Measurements from ENCODE around the gene NIPSNAP3A.
"Not testable (repeated sequence)": the region's sequence is repeated elsewhere in the genome, so short reads cannot be mapped to it uniquely, and the experiment has no call there.

NIPSNAP3A gene

DNA sequence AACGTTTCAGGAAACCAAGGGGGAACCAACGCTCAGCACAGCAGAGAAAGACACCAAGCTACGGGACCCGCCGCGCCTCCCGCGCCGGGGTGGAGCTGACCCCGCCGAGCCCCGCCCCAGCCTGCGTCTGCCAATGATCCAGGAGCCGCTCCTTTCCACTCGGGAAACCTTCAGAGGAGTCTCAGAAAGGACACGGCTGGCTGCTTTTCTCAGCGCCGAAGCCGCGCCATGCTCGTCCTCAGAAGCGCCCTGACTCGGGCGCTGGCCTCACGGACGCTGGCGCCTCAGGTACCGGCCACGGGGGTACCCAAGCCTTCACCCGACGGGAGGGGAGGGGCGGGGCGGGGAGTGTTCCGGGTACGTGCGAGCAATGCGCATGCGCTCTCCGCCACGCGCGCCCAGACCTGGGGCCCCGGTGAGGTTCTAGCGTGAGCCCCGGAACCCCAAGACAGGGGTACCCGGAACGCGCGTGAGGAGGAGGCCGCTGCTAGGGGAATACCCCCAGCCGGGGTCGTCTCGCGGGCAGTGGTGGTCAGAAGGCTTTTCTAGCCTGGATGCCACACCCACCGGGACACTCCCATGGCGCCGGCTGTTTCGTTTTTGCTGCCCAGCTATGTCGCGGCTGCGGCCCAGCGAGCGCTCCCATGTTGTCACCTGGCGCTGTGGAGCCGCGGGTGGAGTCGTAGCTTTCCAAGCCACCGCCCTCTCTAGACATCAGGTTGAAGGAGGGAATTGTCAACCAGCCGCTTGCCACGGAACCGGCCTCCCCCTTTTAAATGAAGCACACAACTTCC lies at the start of gene NIPSNAP3A:
NIPSNAP3A (plus strand) TSS at position 119 of the 794 bp plus-strand sequence; CDS start at position 229, 110 bp downstream.
- peak; percentile 86 for DNase-seq

- DNase-seq, result no peak
Measured at GRCh38 chr9:104700306-104700705, 47.2 kb upstream of the NIPSNAP3A start.

DNA sequence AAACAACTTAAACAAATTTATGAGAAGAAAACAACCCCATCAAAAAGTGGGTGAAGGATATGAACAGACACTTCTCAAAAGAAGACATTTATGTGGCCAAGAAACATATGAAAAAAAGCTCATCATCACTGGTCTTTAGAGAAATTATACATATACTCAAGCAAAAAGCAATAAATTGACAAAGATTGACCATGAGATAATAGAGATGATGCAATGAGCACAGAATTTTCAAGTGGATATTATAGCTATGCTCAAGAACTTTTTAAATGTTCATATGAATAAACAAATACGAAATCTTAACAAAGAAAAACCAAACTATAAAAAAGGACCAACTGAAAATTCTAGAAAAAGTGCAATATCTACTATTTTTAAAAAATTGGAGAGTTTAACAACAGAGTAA lies 38.7 kb upstream of the NIPSNAP3A start:
- not testable (repeated sequence) for DNase-seq

DNA sequence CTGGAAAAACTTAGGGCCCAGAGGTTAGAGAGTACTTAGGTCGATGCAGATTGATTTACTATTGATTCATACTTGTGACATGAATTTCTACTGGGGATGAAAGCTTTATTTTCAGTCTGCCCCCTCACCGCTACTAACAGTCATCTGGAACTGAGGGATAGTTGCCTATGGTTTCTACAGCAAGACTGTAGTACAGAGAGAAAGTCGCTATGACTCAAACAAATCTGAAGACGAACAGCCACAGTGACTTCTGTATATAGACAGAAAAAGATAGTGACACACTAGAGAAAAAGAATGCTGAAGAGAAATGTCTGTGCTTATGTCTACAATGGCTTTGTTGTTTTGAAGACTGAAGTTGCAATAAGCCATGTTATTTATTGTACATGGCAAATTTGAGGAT lies 35.9 kb upstream of the NIPSNAP3A start:
- no peak for DNase-seq

DNA sequence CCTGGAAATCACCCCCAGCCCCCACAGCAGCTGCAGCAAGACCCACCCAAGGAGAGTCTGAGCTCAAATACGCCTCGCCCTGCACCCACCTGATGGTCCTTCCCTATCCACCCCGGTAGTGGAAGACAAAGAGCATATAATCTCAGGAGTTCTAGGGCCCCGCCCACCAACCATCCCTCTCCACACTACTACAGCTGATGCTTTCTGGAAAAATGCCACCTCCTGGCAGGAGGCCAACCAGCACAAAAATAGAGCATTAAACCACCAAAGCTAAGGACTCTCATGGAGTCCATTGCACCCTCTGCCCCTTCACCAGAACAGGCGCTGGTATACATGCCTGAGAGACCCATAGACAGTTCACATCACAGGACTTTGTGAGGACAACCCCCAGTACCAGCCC lies 22.5 kb upstream of the NIPSNAP3A start:
- DNase-seq, result no peak

DNA sequence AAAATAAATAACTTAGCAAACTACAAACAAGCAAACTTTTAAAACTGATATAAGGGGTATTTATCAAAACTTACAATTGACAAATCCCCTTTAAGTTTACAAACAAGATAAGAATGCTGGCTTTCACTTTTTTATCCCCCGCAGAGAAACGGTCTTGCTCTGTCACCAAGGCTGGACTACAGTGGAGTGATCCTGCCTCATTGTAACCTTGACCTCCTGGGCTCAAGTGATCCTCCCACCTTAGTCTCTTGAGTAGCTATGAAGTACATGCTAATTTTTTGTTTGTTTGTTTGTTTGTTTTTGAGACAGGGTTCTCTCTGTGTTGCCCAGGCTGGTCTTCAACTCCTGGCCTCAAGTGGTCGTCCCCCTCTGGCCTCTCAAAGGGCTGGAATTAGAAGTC lies 9.0 kb upstream of the NIPSNAP3A start:
- no peak for DNase-seq

DNA sequence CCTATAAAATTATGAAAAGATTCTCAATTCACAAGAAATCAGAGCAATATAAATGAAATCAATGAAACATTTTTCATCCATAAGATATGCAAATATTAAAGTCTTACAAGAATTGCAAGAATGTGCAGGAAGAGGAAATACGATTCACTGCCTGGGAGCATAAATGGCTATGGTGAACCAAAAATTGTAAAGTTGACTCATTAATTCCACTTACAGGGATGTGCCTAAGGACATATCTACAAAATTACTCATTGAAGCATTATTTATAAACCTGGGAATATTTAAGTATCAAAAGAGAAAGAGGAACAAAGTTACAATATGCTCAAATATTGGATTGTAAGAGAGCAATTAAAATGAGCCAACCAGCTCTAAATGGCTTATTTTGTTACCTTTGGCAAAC lies 6.9 kb upstream of the NIPSNAP3A start:
- no peak for DNase-seq

DNA sequence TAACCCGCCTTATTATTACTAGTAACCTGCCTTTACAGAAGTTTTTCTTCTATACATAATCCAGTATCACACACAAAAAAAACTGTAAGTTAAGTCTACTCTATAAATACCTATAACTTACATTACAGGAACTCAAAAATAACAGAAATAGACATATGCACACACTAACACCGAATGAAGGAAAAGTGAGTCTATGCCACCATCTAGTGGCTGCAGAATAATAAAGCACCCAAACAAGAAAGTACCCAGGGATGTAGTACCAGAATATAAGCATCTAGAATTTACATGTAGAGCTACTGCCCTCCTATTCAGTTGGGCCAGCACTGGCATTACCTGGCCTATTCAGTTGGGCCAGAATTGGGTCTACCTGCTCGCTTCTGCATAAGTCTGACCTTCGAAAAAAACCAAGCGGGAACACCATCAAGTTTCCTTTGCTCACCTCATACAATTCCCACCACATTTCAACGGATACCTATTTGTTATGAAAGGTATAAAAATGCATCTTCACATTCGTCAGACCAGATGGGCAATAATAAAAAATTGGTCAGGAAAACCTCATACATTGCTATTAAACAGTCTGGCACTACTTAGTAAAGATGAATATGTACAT lies 4.0 kb upstream of the NIPSNAP3A start:
- peak; percentile 35 for DNase-seq

DNA sequence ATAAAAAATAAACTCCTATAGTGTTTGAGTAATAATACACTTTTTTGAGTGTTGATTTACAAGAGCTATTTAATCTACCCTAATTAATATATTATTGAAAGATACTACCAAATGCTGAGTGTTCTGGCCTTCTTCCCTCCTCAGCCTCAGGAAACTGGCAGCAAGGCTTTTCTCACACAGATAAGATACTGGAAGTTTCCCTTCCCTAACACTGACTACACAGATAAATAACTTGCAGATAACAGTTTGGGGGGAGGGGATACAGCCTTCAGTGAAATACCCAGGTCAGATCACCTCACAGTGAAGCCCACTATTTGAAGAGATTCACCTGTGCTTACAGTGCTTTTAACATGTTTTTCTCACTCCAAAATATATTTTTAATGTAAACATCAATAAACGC lies 1.6 kb upstream of the NIPSNAP3A start:
- DNase-seq, result no peak

DNA sequence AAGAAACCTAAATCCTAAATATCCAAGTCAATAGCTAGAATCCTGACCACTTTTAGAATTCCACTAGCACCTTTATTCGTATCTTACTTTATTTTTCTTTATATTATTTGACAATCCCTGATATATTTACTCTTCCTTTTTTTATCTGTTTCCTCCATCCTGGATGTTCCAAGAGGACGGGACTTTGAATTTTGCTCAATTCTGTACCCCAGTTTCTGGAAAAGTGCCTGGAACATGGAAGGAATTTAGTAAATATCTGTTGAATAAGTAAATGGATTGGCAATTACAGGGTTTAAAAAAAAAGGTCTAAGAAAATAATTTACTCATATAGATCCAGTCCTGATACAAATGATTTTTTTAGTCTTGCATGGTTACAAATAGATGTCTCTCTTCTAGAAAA lies 1.2 kb upstream of the NIPSNAP3A start:
- no peak for DNase-seq

GRCh38 chr9:104746798-104747197 lies 685 bp upstream of the NIPSNAP3A start:
- DNase-seq, result no peak

DNA sequence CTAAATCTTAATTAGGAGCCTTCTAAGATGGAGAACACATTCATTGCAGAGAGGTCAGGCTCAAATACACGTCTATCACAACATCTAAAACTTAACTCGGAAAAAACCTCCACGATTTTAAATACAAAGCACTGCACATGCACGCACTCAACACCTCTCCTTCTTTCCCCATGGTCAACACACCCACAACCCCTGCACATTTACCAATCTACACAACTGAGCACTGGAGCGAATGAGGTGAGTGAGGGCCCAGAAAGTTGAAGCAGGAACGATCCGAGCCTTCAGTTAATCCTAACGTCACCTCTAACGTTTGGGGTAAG lies 278 bp upstream of the NIPSNAP3A start:
- DNase-seq, result no peak

DNA sequence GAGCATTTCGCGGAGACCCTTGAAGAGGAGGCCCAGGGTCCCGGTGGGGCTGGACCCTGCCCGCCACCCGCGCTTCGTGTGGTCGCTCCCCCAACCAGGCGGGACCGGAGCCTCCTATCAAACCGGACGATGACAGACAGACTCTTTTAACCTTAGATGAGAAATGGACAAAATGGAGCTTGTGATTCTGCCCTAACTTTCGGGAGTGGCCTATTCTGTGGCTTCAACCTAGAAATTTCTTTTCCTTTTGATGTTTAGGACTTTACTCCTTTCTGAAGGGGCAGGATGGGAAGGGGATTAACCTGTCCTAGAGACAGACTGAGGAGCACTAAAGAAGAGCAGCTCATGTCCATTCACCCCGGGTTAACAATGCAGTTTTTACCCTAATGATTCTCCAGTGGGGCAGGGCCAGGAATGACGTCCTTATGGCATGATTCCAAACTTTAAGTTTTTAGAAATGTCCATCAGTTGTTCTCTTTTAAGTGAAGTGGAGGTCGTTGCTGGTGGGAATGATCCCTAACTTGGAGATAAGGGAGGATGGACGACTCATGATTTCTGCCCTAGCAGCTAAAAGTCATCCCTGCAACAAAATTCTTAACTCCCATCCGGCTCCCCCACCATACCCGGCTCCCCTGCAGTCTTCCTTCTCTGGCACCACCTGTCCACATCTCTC lies 1.0 kb downstream of the NIPSNAP3A start:
- no peak for DNase-seq

GRCh38 chr9:104750185-104750767 lies 2.8 kb downstream of the NIPSNAP3A start:
- DNase-seq, result no peak

- DNase-seq, result no peak
Measured at GRCh38 chr9:104758974-104759373, 11.5 kb downstream of the NIPSNAP3A start.

DNA sequence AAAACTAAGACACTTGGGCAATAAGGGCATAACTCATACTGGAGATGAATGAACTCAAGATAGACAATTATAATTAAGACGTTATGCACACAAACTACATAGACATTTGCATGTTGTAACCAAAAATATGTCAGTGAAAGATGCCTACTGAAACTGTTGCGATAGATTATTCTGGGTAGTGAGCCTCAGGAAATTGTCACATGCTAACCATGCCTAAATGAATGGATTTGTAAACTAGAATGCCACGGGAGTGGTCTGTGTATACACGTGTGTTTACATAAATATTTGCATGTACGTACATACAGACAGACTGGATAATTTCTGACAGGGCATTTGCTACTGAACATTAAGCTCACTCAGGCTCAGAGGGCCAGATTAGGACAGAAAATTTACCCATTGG lies 17.7 kb downstream of the NIPSNAP3A start:
- DNase-seq, result no peak

GRCh38 chr9:104766025-104766424 lies 18.5 kb downstream of the NIPSNAP3A start:
- DNase-seq, result no peak

- no peak for DNase-seq
Measured at GRCh38 chr9:104767507-104767906, 20.0 kb downstream of the NIPSNAP3A start.

DNA sequence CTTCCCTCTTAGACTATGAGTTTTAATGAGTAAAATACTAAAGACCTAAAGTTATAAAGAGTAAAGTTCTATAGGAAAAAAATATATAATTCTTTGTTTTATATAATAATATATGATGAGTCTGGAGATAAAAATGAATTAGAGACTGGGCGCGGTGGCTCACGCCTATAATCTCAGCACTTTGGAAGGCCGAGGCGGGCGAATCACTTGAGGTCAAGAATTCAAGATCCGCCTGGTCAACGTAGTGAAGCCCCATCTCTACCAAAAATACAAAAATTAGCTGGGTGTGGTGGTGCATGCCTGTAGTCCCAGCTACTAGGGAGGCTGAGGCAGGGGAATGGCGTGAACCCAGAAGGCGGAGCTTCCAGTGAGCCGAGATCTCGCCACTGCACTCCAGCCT lies 21.5 kb downstream of the NIPSNAP3A start:
- DNase-seq, result not testable (repeated sequence)

DNA sequence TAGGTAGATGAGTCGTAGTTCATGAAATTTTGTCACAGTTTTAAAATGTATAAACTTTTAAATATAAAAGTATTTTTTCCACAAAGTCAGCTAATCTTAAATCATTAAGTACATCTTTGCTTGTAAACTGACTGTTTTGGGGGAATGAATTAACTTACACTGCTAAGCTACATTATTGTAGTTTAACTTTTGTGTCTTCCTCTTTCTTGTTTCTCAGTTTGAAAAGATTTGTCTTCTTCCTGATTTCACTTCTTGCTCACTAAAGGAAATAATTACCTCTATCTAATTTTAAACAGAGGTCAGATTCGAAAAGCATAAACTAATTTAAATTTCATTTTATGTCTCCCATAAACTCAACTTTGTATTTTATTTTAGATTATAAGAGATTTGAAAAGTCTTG lies 22.2 kb downstream of the NIPSNAP3A start:
- no peak for DNase-seq

- no peak for DNase-seq
Measured at GRCh38 chr9:104772714-104773510, 25.4 kb downstream of the NIPSNAP3A start.

- no peak for DNase-seq
Measured at GRCh38 chr9:104774132-104774531, 26.6 kb downstream of the NIPSNAP3A start.

Data from stimulated activated CD4-positive, alpha-beta T cell treated with anti-CD3 and anti-CD28 coated beads, Interleukin-4, amount 100 ng/mL, for 24 hours (primary cell).